K562 (cell line): ENCODE measurements around the gene ATMIN. TPM values are rescaled to one million over a fixed set of nuclear protein-coding genes. Genes with fewer than 3 reads are reported as not detected.
A peak's percentile ranks its signal among the peaks of the same experiment; 100 is the strongest.

Experiments used
- ATAC-seq: fragments of 200-7000 bp; cut with Tn5 transposase; 3 replicates; pipeline ENCODE4 v1.9.1; 2020; ENCODE audit warnings: moderate library complexity
- BruUV-seq: library from RNA; stranded (reverse); fragments of 400-500 nt; replicated peaks from 2 replicates; lab custom pipeline; 2021; lab: Mats Ljungman, UMichigan
- CTCF ChIA-PET: fragments of 300-600 bp; formaldehyde crosslinking; extraction: SDS; loops from one replicate; lab custom pipeline; 2021; ENCODE audit warnings: low intra/inter-chr PET ratio; lab: Yijun Ruan, JAX
- POLR2A ChIA-PET: fragments of 300-600, 350-650 bp; sonication (Branson Sonifier 250); formaldehyde crosslinking; extraction: SDS; loops from one replicate; lab custom pipeline; 2021; ENCODE audit warnings: antibody characterized with exemption, inconsistent platforms; lab: Yijun Ruan, JAX
- DNase-seq, 4 experiments: peaks; one replicate each; pipeline versions ENCODE4 v3.0.0 to v3.0.0-alpha.2; 2011 to 2018; ENCODE audit warnings: low spot score in 3 of 4, mixed read lengths in 3 of 4; ENCODE audit errors: extremely low read depth in 1 of 4
- FAIRE-seq: peaks from 2 replicates; lab custom pipeline; 2011; peaks lifted over from hg19 to GRCh38; lab: Jason Lieb, UNC
- H2AFZ ChIP-seq: 2 replicates; pipeline ENCODE4 v1.6.0; 2011; ENCODE audit warnings: low read depth, low read length, control low read depth, inconsistent platforms
- H3K27ac ChIP-seq: fragments of 200-600 bp; 3 replicates; pipeline ENCODE4 v1.8.0; 2011; ENCODE audit warnings: low read depth, mild to moderate bottlenecking, control low read depth, inconsistent platforms, low read length, moderate library complexity, mixed read lengths; ENCODE audit errors: extremely low read depth
- H3K27me3 ChIP-seq, 2 experiments: fragments of 300-600 bp in 1 of 2; 2 replicates in 1 of 2; 3 replicates in 1 of 2; pipeline versions ENCODE4 v1.6.0 to v1.8.0; 2011; ENCODE audit warnings: inconsistent platforms in 2 of 2, low read length in 2 of 2, mild to moderate bottlenecking in 1 of 2, mixed read lengths in 1 of 2, moderate library complexity in 1 of 2; ENCODE audit not compliant: control insufficient read depth in 2 of 2, insufficient read depth in 2 of 2
- H3K36me3 ChIP-seq: fragments of 300-600 bp; 3 replicates; pipeline ENCODE4 v1.8.0; 2011; ENCODE audit warnings: mild to moderate bottlenecking, low read length, inconsistent platforms; ENCODE audit not compliant: control insufficient read depth, insufficient read depth
- H3K4me1 ChIP-seq, 2 experiments: fragments of 200-600 bp in 1 of 2; replicated peaks in 1 of 2; 2 replicates in 1 of 2; 3 replicates in 1 of 2; pipeline versions ENCODE4 v1.5.1 to v1.8.0; 2011; ENCODE audit warnings: inconsistent platforms in 2 of 2, low read length in 2 of 2, mild to moderate bottlenecking in 1 of 2, mixed read lengths in 1 of 2, moderate library complexity in 1 of 2; ENCODE audit not compliant: control insufficient read depth in 2 of 2, insufficient read depth in 2 of 2
- H3K4me2 ChIP-seq: 2 replicates; pipeline ENCODE4 v1.6.1; 2011; ENCODE audit warnings: low read length, control low read depth, inconsistent platforms, mixed read lengths; ENCODE audit not compliant: insufficient read depth
- H3K4me3 ChIP-seq: fragments of 200-600 bp; sonication (generic), shearing (Covaris generic); 2 replicates; pipeline ENCODE4 v1.5.1; 2016; ENCODE audit warnings: control low read depth, inconsistent platforms
- H3K79me2 ChIP-seq: fragments of 200-600 bp; 3 replicates; pipeline ENCODE4 v1.8.0; 2011; ENCODE audit warnings: low read length, inconsistent platforms; ENCODE audit not compliant: control insufficient read depth, insufficient read depth
- H3K9ac ChIP-seq, 2 experiments: 2 replicates each; pipeline versions ENCODE4 v1.6.0 to v1.6.1; 2011; ENCODE audit warnings: low read depth in 2 of 2, low read length in 2 of 2, control low read depth in 1 of 2, inconsistent platforms in 1 of 2, mild to moderate bottlenecking in 1 of 2, mixed read lengths in 1 of 2; ENCODE audit not compliant: insufficient read depth in 1 of 2
- H3K9me1 ChIP-seq: one replicate; pipeline ENCODE4 v1.6.0; 2011; ENCODE audit warnings: inconsistent platforms, mild to moderate bottlenecking, low read length, moderate library complexity; ENCODE audit not compliant: control insufficient read depth, insufficient read depth
- H3K9me3 ChIP-seq: replicated peaks from 2 replicates; pipeline ENCODE4 v1.5.1; 2011; ENCODE audit warnings: low read depth, low read length, inconsistent platforms; ENCODE audit not compliant: control insufficient read depth, insufficient read depth
- H4K20me1 ChIP-seq: replicated peaks from 2 replicates; pipeline ENCODE4 v1.6.1; 2011; ENCODE audit warnings: low read length, inconsistent platforms, mixed read lengths; ENCODE audit not compliant: control insufficient read depth, insufficient read depth
- ETV5 ChIP-seq: sonication (generic); formaldehyde crosslinking; IDR thresholded peaks from 2 replicates; pipeline ENCODE4 v1.4.0; 2020; ENCODE audit warnings: low read depth, mild to moderate bottlenecking, missing genetic modification reagents
- HDAC3 ChIP-seq: fragments of 450-650 bp; IDR thresholded peaks from 2 replicates; pipeline ENCODE4 v1.6.1; 2018; ENCODE audit warnings: borderline replicate concordance, mild to moderate bottlenecking, moderate library complexity; ENCODE audit not compliant: partially characterized antibody
- HDGF ChIP-seq: fragments of 450-650 bp; IDR thresholded peaks from 2 replicates; pipeline ENCODE4 v1.6.1; 2016
- MTA2 ChIP-seq: fragments of 450-650 bp; IDR thresholded peaks from 2 replicates; pipeline ENCODE4 v1.6.1; 2016; ENCODE audit warnings: low read depth
- NR1H2 ChIP-seq: sonication (generic); formaldehyde crosslinking; IDR thresholded peaks from 2 replicates; pipeline ENCODE4 v1.4.0; 2020; ENCODE audit warnings: mild to moderate bottlenecking, missing genetic modification reagents
- ZNF134 ChIP-seq: fragments of 250-450 bp; sonication (Bioruptor Pico); conservative IDR thresholded peaks from 2 replicates; pipeline ENCODE4 v1.4.0; 2020
- ZNF830 ChIP-seq: fragments of 250-450 bp; sonication (Bioruptor Pico); IDR thresholded peaks from 2 replicates; pipeline ENCODE4 v1.5.0; 2021; ENCODE audit warnings: mild to moderate bottlenecking
- WGBS: fragments of 100-300 bp; shearing (Covaris generic); methylation state at CpG from one replicate; pipeline ENCODE4 v1.1.6; 2016; ENCODE audit warnings: low coverage, mixed read lengths; ENCODE audit not compliant: insufficient coverage; ENCODE audit errors: missing lambda C conversion rate; 5-methylcytosine and 5-hydroxymethylcytosine counted together
- in situ Hi-C: fragments of 300-500 bp; cut with MboI; formaldehyde crosslinking; loops from 4 replicates; pipeline ENCODE4 v1.15.0; 2018; ENCODE audit warnings: inconsistent platforms, mixed read lengths
- intact Hi-C: fragments of 100-400 bp; cut with micrococcal nuclease; formaldehyde crosslinking; loops from 2 replicates; pipeline ENCODE4 v1.14.2; 2022
- polyA plus RNA-seq, 8 experiments: library from polyadenylated mRNA; depleted of rRNA in 4 of 8; stranded (reverse) in 5 of 8; unstranded in 3 of 8; fragments of >200 nt; fragmentation: Nextera tagmentation in 2 of 8; fragmentation: Illumina TruSeq in 1 of 8; extraction: Ambion mirVana in 2 of 8; extraction: Trizol in 1 of 8; gene quantifications; 2 replicates each; pipeline versions ENCODE4 v1.2.1 to v1.2.3, GENCODE V29; 2011 to 2014; ENCODE audit warnings: inconsistent platforms in 1 of 8, missing spikeins in 1 of 8
- total RNA-seq, 7 experiments: library from RNA; depleted of rRNA in 6 of 7; stranded (reverse); fragments of >200 nt in 6 of 7; fragmentation: Illumina TruSeq in 2 of 7; extraction: Trizol in 2 of 7; gene quantifications; 2 replicates each; pipeline versions ENCODE4 v1.2.1 to v1.2.3, GENCODE V29; 2011 to 2021; ENCODE audit warnings: low replicate concordance in 1 of 7
- TF ChIP-seq, protein P1 (sequence below), 2 experiments: fragments of 450-650 bp in 1 of 2; IDR thresholded peaks; 2 replicates each; pipeline ENCODE4 v1.6.1; 2011 to 2017; ENCODE audit warnings: low read depth in 2 of 2, antibody characterized with exemption in 1 of 2, borderline replicate concordance in 1 of 2, low read length in 1 of 2, mild to moderate bottlenecking in 1 of 2, mixed read lengths in 1 of 2; ENCODE audit not compliant: control insufficient read depth in 1 of 2
- TF ChIP-seq, protein P2 (sequence below), 3 experiments: IDR thresholded peaks in 2 of 3; conservative IDR thresholded peaks in 1 of 3; 2 replicates each; pipeline ENCODE4 v1.5.1; 2011 to 2012; ENCODE audit warnings: low read length in 3 of 3, mild to moderate bottlenecking in 3 of 3, control low read depth in 2 of 3, improper control_type of control experiment in 1 of 3, inconsistent platforms in 1 of 3, low read depth in 1 of 3, mixed read lengths in 1 of 3, moderate library complexity in 1 of 3; ENCODE audit not compliant: insufficient read depth in 2 of 3

Gene ATMIN
- total and polyA plus RNA-seq, 9 of the 15 experiments (the other 6 are each of a cell fraction or from before 2014, with no cell fraction given) = 6.7 to 40.9 (median 23.4) TPM

DNA sequence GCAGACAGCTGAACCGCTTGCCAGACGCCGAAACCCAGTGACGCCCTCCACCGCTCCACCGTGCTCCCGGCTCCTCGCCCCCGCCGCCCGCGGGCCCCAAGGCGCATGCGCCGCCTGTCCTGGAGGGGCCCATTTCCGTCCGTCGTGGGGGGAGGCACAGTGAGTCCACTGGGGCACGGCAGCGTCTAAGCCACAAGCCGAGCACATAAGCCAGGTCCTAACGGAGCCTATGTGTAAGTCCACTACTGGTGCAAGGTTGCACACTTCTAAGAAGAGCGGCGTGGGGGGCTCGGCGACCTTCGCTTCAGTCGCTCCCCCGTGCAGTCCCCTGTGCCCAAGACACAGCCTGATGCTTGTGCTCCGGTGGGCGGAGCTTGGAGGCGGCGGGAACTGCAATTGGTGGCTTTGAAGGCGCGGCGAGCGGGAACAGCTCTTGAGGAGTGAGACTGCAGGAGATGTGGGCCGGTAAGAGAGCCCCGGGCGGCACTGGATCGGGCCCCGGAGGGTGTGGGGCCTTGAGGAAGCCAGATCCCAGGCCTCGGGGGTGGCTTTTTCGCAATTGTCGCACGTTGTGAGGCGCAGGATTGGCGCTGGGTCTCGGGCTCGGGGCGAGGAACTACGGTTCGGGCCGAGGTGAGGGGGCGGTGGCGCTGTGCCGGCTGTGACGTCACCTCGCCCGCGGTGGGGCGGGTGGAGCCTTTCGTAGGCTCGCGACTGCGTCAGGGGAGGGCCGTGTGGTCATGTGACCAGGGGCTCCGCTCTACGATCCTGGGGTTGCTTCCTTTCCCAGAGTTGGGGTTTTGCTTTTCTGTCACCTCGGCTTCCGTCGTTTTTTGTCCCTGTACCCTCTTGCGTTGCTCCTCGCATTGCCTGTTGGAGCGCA, 28.6 kb upstream of the ATMIN start, which contains the start of the genes CENPN and CMC2:
Gene CENPN (plus strand): TSS at position 402 of the 883 bp plus-strand sequence. CDS start 4,726 bp downstream, outside the sequence.
Gene CMC2 (minus strand): TSS at position 73 of the 883 bp plus-strand sequence. CDS start 9,491 bp downstream, outside the sequence.
- ChIA-PET POLR2A (interaction anchor here (0.6 to 4.9 kb wide), 18 partner anchors 8 to 444 kb away, joined by 3 to 47 read pairs (median 3); partner anchors contain the start of genes ATMIN and C16orf46), CTCF (interaction anchor here (0.6 to 0.7 kb wide), 2 partner anchors 9 to 188 kb away, joined by 3 to 6 read pairs; no protein-coding TSS in a partner anchor)
- peak; percentile 91 for ATAC-seq
- intact Hi-C loops (loop anchor here (1.0 to 5.0 kb wide), 3 partner anchors 32 to 1085 kb away; partner anchors contain the start of gene GCSH), in situ Hi-C loops (loop anchor here (25.0 kb wide), 1 partner anchor 730 kb away; no protein-coding TSS in a partner anchor)
- peak; percentile 92 to 100 (median 95) for DNase-seq
- H3K4me3 ChIP-seq = peak within 1 kb of the TSS; percentile 82
- peaks cover 21 to 30% of the 10 kb centered on the region in 2 experiments; a peak in 4 of 5 replicates for H3K4me1 ChIP-seq
- H3K9me3 ChIP-seq = no peaks in the 10 kb centered on the region
- under 1% methylated on average over 75 of the region's 75 CpGs for WGBS
- H3K9ac ChIP-seq = peak within 1 kb of the TSS; percentile 97 to 98
- H4K20me1 ChIP-seq = peaks cover 22% of the 10 kb centered on the region
- H3K4me2 ChIP-seq = peak within 1 kb of the TSS; percentile 97
- H3K36me3 ChIP-seq = peaks cover 41% of the 10 kb centered on the region
- BruUV-seq = TSS peak; percentile 58
- peak within 1 kb of the TSS; percentile 100 for H3K27ac ChIP-seq
- FAIRE-seq = peak; percentile 92
- H3K79me2 ChIP-seq = peaks cover 90% of the 10 kb centered on the region
- no peaks in the 10 kb centered on the region for H3K27me3 ChIP-seq
- H2AFZ ChIP-seq = peak within 1 kb of the TSS; percentile 100
- H3K9me1 ChIP-seq = peaks cover 4% of the 10 kb centered on the region
- TF ChIP-seq, protein P1, sequence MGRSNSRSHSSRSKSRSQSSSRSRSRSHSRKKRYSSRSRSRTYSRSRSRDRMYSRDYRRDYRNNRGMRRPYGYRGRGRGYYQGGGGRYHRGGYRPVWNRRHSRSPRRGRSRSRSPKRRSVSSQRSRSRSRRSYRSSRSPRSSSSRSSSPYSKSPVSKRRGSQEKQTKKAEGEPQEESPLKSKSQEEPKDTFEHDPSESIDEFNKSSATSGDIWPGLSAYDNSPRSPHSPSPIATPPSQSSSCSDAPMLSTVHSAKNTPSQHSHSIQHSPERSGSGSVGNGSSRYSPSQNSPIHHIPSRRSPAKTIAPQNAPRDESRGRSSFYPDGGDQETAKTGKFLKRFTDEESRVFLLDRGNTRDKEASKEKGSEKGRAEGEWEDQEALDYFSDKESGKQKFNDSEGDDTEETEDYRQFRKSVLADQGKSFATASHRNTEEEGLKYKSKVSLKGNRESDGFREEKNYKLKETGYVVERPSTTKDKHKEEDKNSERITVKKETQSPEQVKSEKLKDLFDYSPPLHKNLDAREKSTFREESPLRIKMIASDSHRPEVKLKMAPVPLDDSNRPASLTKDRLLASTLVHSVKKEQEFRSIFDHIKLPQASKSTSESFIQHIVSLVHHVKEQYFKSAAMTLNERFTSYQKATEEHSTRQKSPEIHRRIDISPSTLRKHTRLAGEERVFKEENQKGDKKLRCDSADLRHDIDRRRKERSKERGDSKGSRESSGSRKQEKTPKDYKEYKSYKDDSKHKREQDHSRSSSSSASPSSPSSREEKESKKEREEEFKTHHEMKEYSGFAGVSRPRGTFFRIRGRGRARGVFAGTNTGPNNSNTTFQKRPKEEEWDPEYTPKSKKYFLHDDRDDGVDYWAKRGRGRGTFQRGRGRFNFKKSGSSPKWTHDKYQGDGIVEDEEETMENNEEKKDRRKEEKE (IDR thresholded peaks at IDR 0.05; ENCODE audit: borderline replicate concordance in 1 of 2, control insufficient read depth in 1 of 2, low read depth in 2 of 2, low read length in 1 of 2) = peak in 1 of 2 experiments; percentile 100; a peak in 2 of 4 replicates
- TF ChIP-seq ETV5 (CRISPR knock-in tag) (peak; percentile 70), NR1H2 (CRISPR knock-in tag) (no peak; the same call in 1 of the 2 replicates), HDAC3 (peak; percentile 16), ZNF830 (CRISPR knock-in tag) (no peak; the same call in 1 of the 2 replicates), MTA2 (no peak), ZNF134 (CRISPR knock-in tag) (no peak), HDGF (no peak)
- TF ChIP-seq, protein P2, sequence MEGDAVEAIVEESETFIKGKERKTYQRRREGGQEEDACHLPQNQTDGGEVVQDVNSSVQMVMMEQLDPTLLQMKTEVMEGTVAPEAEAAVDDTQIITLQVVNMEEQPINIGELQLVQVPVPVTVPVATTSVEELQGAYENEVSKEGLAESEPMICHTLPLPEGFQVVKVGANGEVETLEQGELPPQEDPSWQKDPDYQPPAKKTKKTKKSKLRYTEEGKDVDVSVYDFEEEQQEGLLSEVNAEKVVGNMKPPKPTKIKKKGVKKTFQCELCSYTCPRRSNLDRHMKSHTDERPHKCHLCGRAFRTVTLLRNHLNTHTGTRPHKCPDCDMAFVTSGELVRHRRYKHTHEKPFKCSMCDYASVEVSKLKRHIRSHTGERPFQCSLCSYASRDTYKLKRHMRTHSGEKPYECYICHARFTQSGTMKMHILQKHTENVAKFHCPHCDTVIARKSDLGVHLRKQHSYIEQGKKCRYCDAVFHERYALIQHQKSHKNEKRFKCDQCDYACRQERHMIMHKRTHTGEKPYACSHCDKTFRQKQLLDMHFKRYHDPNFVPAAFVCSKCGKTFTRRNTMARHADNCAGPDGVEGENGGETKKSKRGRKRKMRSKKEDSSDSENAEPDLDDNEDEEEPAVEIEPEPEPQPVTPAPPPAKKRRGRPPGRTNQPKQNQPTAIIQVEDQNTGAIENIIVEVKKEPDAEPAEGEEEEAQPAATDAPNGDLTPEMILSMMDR (IDR thresholded peaks at IDR 0.05 in 2 of 3, conservative IDR thresholded peaks at IDR 0.05 in 1 of 3; ENCODE audit: insufficient read depth in 2 of 3, low read depth in 1 of 3, low read length in 3 of 3) = peak in 1 of 3 experiments; percentile 15; a peak in 2 of 6 replicates
